Stomach (tissue), 19 donors: ENCODE data around the gene CDC37L1. TPM values are rescaled to one million over a fixed set of nuclear protein-coding genes. Genes with fewer than 3 reads are reported as not detected.
A peak's percentile ranks its signal among the peaks of the same experiment; 100 is the strongest.

ENCODE experiments used
- DNase-seq, 2 donors: peaks; one replicate each; pipeline versions ENCODE4 v3.0.0 to v3.0.0-alpha.2; 2013 to 2019
- H3K27ac ChIP-seq, 5 donors: fragments of 200-600 bp in 4 of 5; sonication (generic) in 4 of 5; one replicate each; pipeline ENCODE4 v1.5.1; 2013 to 2019; ENCODE audit warnings: mild to moderate bottlenecking in 1 of 5, moderate library complexity in 1 of 5
- H3K27me3 ChIP-seq, 3 donors: fragments of 200-600 bp; sonication (generic); one replicate each; pipeline ENCODE4 v1.5.1; 2017 to 2019; ENCODE audit warnings: mixed run types in 1 of 3
- H3K36me3 ChIP-seq, 4 donors: fragments of 200-600 bp; sonication (generic); 1 replicate in 3 of 4; 2 replicates in 1 of 4; pipeline ENCODE4 v1.5.1; 2016 to 2019
- H3K4me1 ChIP-seq, 4 donors: fragments of 200-600 bp; sonication (generic); one replicate each; pipeline ENCODE4 v1.5.1; 2016 to 2019
- H3K4me3 ChIP-seq, 4 donors: fragments of 200-600 bp; sonication (generic) in 3 of 4; one replicate each; pipeline ENCODE4 v1.5.1; 2016 to 2019; ENCODE audit warnings: mild to moderate bottlenecking in 1 of 4
- H3K9me3 ChIP-seq, 4 donors: fragments of 200-600 bp; sonication (generic); one replicate each; pipeline ENCODE4 v1.5.1; 2016 to 2019
- CTCF ChIP-seq, 7 experiments: fragments of 450-650 bp in 4 of 7; fragments of 200-600 bp in 3 of 7; sonication (generic) in 3 of 7; IDR thresholded peaks; one replicate each; pipeline ENCODE4 v1.5.1; 2016 to 2019; ENCODE audit warnings: antibody characterized with exemption in 7 of 7, control low read depth in 2 of 7, mild to moderate bottlenecking in 1 of 7
- EP300 ChIP-seq: sonication (generic); formaldehyde crosslinking; IDR thresholded peaks from one replicate; pipeline ENCODE4 v1.6.1; 2017; ENCODE audit warnings: antibody characterized with exemption
- POLR2A ChIP-seq, 4 donors: fragments of 450-650 bp; IDR thresholded peaks; one replicate each; pipeline ENCODE4 v1.6.1; 2016; ENCODE audit warnings: antibody characterized with exemption in 4 of 4, control low read depth in 2 of 4, mild to moderate bottlenecking in 1 of 4, moderate library complexity in 1 of 4
- POLR2AphosphoS5 ChIP-seq, 3 donors: sonication (generic); formaldehyde crosslinking; IDR thresholded peaks; one replicate each; pipeline ENCODE4 v1.6.1; 2016; ENCODE audit warnings: antibody characterized with exemption in 3 of 3
- WGBS, 5 donors: extraction: QIAGEN DNeasy Blood & Tissue Kit in 3 of 5; methylation state at CpG; one replicate each; pipeline versions ENCODE4 v1.1.5 to v1.1.7; 2013 to 2018; 5-methylcytosine and 5-hydroxymethylcytosine counted together
- intact Hi-C: fragments of 100-400 bp; cut with DNase I; formaldehyde crosslinking; loops from one replicate; pipeline ENCODE4 v1.15.1; 2023; ENCODE audit warnings: low total_unique reads
- long read RNA-seq, 10 donors: transcript quantifications; one replicate each; lab custom pipeline, GENCODE V29; 2026
- polyA plus RNA-seq, 3 donors: library from polyadenylated mRNA; stranded (reverse); fragments of 200-250 nt; gene quantifications; one replicate each; pipeline ENCODE4 v1.2.3, GENCODE V29; 2013
- total RNA-seq, 5 donors: library from RNA; depleted of rRNA; stranded (reverse); fragments of >200 nt; gene quantifications; one replicate each; pipeline versions ENCODE4 v1.1.0 to v1.2.3, GENCODE V29; 2014 to 2016
- donor health status: healthy with polysubstance abuse.
- donor health status: Bipolar disorder and iron deficiency.
- donor health status: healthy.

CDC37L1 gene
- total RNA-seq (10 to 100 TPM in 4 of 5 donors, 1 to 10 TPM in 1; 3.5 to 56.7 (median 23.7) TPM), polyA plus RNA-seq (10 to 100 TPM in 2 of 3 donors, 1 to 10 TPM in 1; 8.1 to 20.3 (median 11.8) TPM)
- long read RNA-seq, donor 1, partial matches to known transcripts = 0 of 1 reads
- long read RNA-seq, donor 1, other reads (novel, unspliced or antisense) = 0 of 1 reads
- long read RNA-seq, donor 2, partial matches to known transcripts = 12 of 53 reads
- long read RNA-seq, donor 2, other reads (novel, unspliced or antisense) = 37 of 53 reads
- long read RNA-seq, donor 3, partial matches to known transcripts = 0 of 5 reads
- long read RNA-seq, donor 3, other reads (novel, unspliced or antisense) = 0 of 5 reads
- long read RNA-seq, donor 4 = 0 reads
- long read RNA-seq, donor 5, partial matches to known transcripts = 0 of 2 reads
- long read RNA-seq, donor 5, other reads (novel, unspliced or antisense) = 0 of 2 reads
- long read RNA-seq, donor 6, partial matches to known transcripts = 0 of 3 reads
- long read RNA-seq, donor 6, other reads (novel, unspliced or antisense) = 0 of 3 reads
- long read RNA-seq, donor 7, partial matches to known transcripts = 0 of 4 reads
- long read RNA-seq, donor 7, other reads (novel, unspliced or antisense) = 0 of 4 reads
- long read RNA-seq, donor 8, partial matches to known transcripts = 0 of 6 reads
- long read RNA-seq, donor 8, other reads (novel, unspliced or antisense) = 0 of 6 reads
- long read RNA-seq, donor 9, partial matches to known transcripts = 0 of 6 reads
- long read RNA-seq, donor 9, other reads (novel, unspliced or antisense) = 0 of 6 reads
- long read RNA-seq, donor 10, partial matches to known transcripts = 11 of 13 reads
- long read RNA-seq, donor 10, other reads (novel, unspliced or antisense) = 0 of 13 reads

GRCh38 chr9:4679268-4680172, at the start of gene CDC37L1:
Gene CDC37L1 (plus strand): TSS chr9:4679569. CDS start chr9:4679768, 199 bp downstream.
- H3K4me3 ChIP-seq = peak within 1 kb of the TSS; percentile 63 to 74 (median 68)
- TF ChIP-seq CTCF (IDR thresholded peaks at IDR 0.05) (peak in 5 of 7 experiments; percentile 61 to 84 (median 79)), EP300 (peak; percentile 32), POLR2A (IDR thresholded peaks at IDR 0.05) (peak in 2 of 4 donors; percentile 86 to 88), POLR2AphosphoS5 (IDR thresholded peaks at IDR 0.05) (peak; percentile 98 to 99 (median 99))
- DNase-seq = peak; percentile 99
- WGBS, 5 donors = 0 to 1% (median 0%) methylated on average over 52 to 66 of the region's 66 CpGs
- intact Hi-C loops = no loop called here
- no peaks in the 10 kb centered on the region for H3K36me3 ChIP-seq
- H3K4me1 ChIP-seq = peaks cover 10 to 54% (median 40%) of the 10 kb centered on the region in 4 donors
- H3K27me3 ChIP-seq = no peaks in the 10 kb centered on the region
- peak within 1 kb of the TSS; percentile 96 to 99 (median 97) for H3K27ac ChIP-seq
- H3K9me3 ChIP-seq = no peaks in the 10 kb centered on the region

GRCh38 chr9:4630836-4631235, 48.5 kb upstream of the CDC37L1 start:
- Histone ChIP-seq H3K4me3 (no peak overlapping the region), H3K4me1 (no peaks in the 10 kb centered on the region), H3K27ac (no peak overlapping the region), H3K27me3 (no peaks in the 10 kb centered on the region), H3K36me3 (peaks cover 0 to 23% (median 3%) of the 10 kb centered on the region in 4 donors), H3K9me3 (no peaks in the 10 kb centered on the region)
- intact Hi-C loops = no loop called here
- TF ChIP-seq CTCF (IDR thresholded peaks at IDR 0.05) (no peak), EP300 (no peak)
- DNase-seq = no peak
- WGBS, 5 donors = 45 to 60% (median 58%) methylated on average over 2 of the region's 2 CpGs

GRCh38 chr9:4638968-4639367, 40.4 kb upstream of the CDC37L1 start:
- no peak for TF ChIP-seq EP300
- TF ChIP-seq POLR2A (IDR thresholded peaks at IDR 0.05) = no peak
- TF ChIP-seq POLR2AphosphoS5 (IDR thresholded peaks at IDR 0.05) = no peak
- no peak for TF ChIP-seq CTCF (IDR thresholded peaks at IDR 0.05)
- WGBS, 5 donors = 83 to 90% (median 84%) methylated on average over 3 of the region's 3 CpGs
- H3K27ac ChIP-seq = no peak overlapping the region
- no peaks in the 10 kb centered on the region for H3K27me3 ChIP-seq
- no peak overlapping the region for H3K4me3 ChIP-seq
- no peaks in the 10 kb centered on the region for H3K9me3 ChIP-seq
- H3K4me1 ChIP-seq = no peaks in the 10 kb centered on the region
- intact Hi-C loops = no loop called here
- H3K36me3 ChIP-seq = peaks cover 0 to 11% (median 0%) of the 10 kb centered on the region in 4 donors
- no peak for DNase-seq
